ENCODE results near the gene AGAP4.

DNA sequence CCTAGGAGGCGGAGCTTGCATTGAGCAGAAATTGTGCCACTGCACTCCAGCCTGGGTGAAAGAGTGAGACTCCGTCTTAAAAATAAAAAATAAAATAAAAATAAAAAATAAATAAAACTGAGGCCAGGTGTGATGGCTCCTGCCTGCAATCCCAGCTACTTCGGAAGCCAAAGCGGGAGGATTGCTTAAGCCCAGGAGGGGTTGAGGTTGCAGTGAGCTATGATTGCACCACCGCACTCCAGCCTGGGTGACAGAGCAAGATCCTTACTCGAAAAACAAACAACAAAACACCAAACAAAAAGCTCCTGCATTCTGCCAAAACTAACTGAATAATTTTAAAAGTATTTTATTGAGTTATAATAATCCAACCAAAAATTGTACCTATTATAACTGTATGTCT, 36.2 kb downstream of the AGAP4 start:
- TF ChIP-seq EZH2 (IDR thresholded peaks at IDR 0.05; ENCODE audit: insufficient read depth, poor library complexity, severe bottlenecking) (no peak), EZH2phosphoT487 (IDR thresholded peaks at IDR 0.05; ENCODE audit: insufficient read depth, low read depth) (no peak)

All from GM23248 (cell line).